ENCODE results near the gene PLTP.

Gene PLTP

GRCh38 chr20:45944965-45945677, 33.2 kb upstream of the PLTP start:
- H3K36me3 ChIP-seq (ENCODE audit: control insufficient read depth in 2 of 2, insufficient read depth in 2 of 2, low read length in 2 of 2) = peaks cover 85 to 88% of the 10 kb centered on the region in 2 donors
- no peak overlapping the region for H3K27ac ChIP-seq (ENCODE audit: low read depth in 2 of 2, low read length in 2 of 2)
- H3K27me3 ChIP-seq (ENCODE audit: control insufficient read depth in 2 of 2, insufficient read depth in 2 of 2, low read length in 2 of 2) = no peaks in the 10 kb centered on the region
- no peak overlapping the region for H3K4me3 ChIP-seq (ENCODE audit: low read length in 2 of 2)
- no peaks in the 10 kb centered on the region for H3K4me1 ChIP-seq (ENCODE audit: control insufficient read depth in 2 of 2, insufficient read depth in 2 of 2, low read length in 2 of 2)
- H3K9ac ChIP-seq (ENCODE audit: low read depth in 1 of 2, low read length in 2 of 2) = no peak overlapping the region
- no peaks in the 10 kb centered on the region for H3K9me3 ChIP-seq (ENCODE audit: control insufficient read depth in 2 of 2, low read length in 2 of 2)

- no peaks in the 10 kb centered on the region for H3K4me1 ChIP-seq (ENCODE audit: control insufficient read depth in 2 of 2, insufficient read depth in 2 of 2, low read length in 2 of 2)
- H3K36me3 ChIP-seq (ENCODE audit: control insufficient read depth in 2 of 2, insufficient read depth in 2 of 2, low read length in 2 of 2) = peaks cover 86 to 88% of the 10 kb centered on the region in 2 donors
- H3K4me3 ChIP-seq (ENCODE audit: low read length in 2 of 2) = no peak overlapping the region
- H3K27me3 ChIP-seq (ENCODE audit: control insufficient read depth in 2 of 2, insufficient read depth in 2 of 2, low read length in 2 of 2) = no peaks in the 10 kb centered on the region
- H3K9me3 ChIP-seq (ENCODE audit: control insufficient read depth in 2 of 2, low read length in 2 of 2) = no peaks in the 10 kb centered on the region
- no peak overlapping the region for H3K9ac ChIP-seq (ENCODE audit: low read depth in 1 of 2, low read length in 2 of 2)
- H3K27ac ChIP-seq (ENCODE audit: low read depth in 2 of 2, low read length in 2 of 2) = no peak overlapping the region
Observed at GRCh38 chr20:45944151-45944964, 32.4 kb upstream of the PLTP start.

GRCh38 chr20:45943613-45944012, 31.7 kb upstream of the PLTP start:
- Histone ChIP-seq H3K36me3 (ENCODE audit: control insufficient read depth in 2 of 2, insufficient read depth in 2 of 2, low read length in 2 of 2) (peaks cover 86 to 88% of the 10 kb centered on the region in 2 donors), H3K27ac (ENCODE audit: low read depth in 2 of 2, low read length in 2 of 2) (no peak overlapping the region), H3K27me3 (ENCODE audit: control insufficient read depth in 2 of 2, insufficient read depth in 2 of 2, low read length in 2 of 2) (no peaks in the 10 kb centered on the region), H3K4me3 (ENCODE audit: low read length in 2 of 2) (no peak overlapping the region), H3K4me1 (ENCODE audit: control insufficient read depth in 2 of 2, insufficient read depth in 2 of 2, low read length in 2 of 2) (no peaks in the 10 kb centered on the region), H3K9me3 (ENCODE audit: control insufficient read depth in 2 of 2, low read length in 2 of 2) (no peaks in the 10 kb centered on the region), H3K9ac (ENCODE audit: low read depth in 1 of 2, low read length in 2 of 2) (no peak overlapping the region)

GRCh38 chr20:45940469-45940868, 28.5 kb upstream of the PLTP start:
- H3K9ac ChIP-seq (ENCODE audit: low read depth in 1 of 2, low read length in 2 of 2) = no peak overlapping the region
- H3K4me1 ChIP-seq (ENCODE audit: control insufficient read depth in 2 of 2, insufficient read depth in 2 of 2, low read length in 2 of 2) = peaks cover 4 to 5% of the 10 kb centered on the region in 2 donors
- H3K4me3 ChIP-seq (ENCODE audit: low read length in 2 of 2) = no peak overlapping the region
- no peaks in the 10 kb centered on the region for H3K9me3 ChIP-seq (ENCODE audit: control insufficient read depth in 2 of 2, low read length in 2 of 2)
- H3K27ac ChIP-seq (ENCODE audit: low read depth in 2 of 2, low read length in 2 of 2) = no peak overlapping the region
- H3K27me3 ChIP-seq (ENCODE audit: control insufficient read depth in 2 of 2, insufficient read depth in 2 of 2, low read length in 2 of 2) = no peaks in the 10 kb centered on the region
- peaks cover 71 to 77% of the 10 kb centered on the region in 2 donors for H3K36me3 ChIP-seq (ENCODE audit: control insufficient read depth in 2 of 2, insufficient read depth in 2 of 2, low read length in 2 of 2)

GRCh38 chr20:45940053-45940452, 28.1 kb upstream of the PLTP start:
- no peaks in the 10 kb centered on the region for H3K9me3 ChIP-seq (ENCODE audit: control insufficient read depth in 2 of 2, low read length in 2 of 2)
- H3K36me3 ChIP-seq (ENCODE audit: control insufficient read depth in 2 of 2, insufficient read depth in 2 of 2, low read length in 2 of 2) = peaks cover 66 to 73% of the 10 kb centered on the region in 2 donors
- H3K27ac ChIP-seq (ENCODE audit: low read depth in 2 of 2, low read length in 2 of 2) = no peak overlapping the region
- no peak overlapping the region for H3K4me3 ChIP-seq (ENCODE audit: low read length in 2 of 2)
- no peak overlapping the region for H3K9ac ChIP-seq (ENCODE audit: low read depth in 1 of 2, low read length in 2 of 2)
- H3K4me1 ChIP-seq (ENCODE audit: control insufficient read depth in 2 of 2, insufficient read depth in 2 of 2, low read length in 2 of 2) = peaks cover 4 to 5% of the 10 kb centered on the region in 2 donors
- no peaks in the 10 kb centered on the region for H3K27me3 ChIP-seq (ENCODE audit: control insufficient read depth in 2 of 2, insufficient read depth in 2 of 2, low read length in 2 of 2)

- Histone ChIP-seq H3K27ac (ENCODE audit: low read depth in 2 of 2, low read length in 2 of 2) (no peak overlapping the region), H3K9me3 (ENCODE audit: control insufficient read depth in 2 of 2, low read length in 2 of 2) (no peaks in the 10 kb centered on the region), H3K4me3 (ENCODE audit: low read length in 2 of 2) (no peak overlapping the region), H3K4me1 (ENCODE audit: control insufficient read depth in 2 of 2, insufficient read depth in 2 of 2, low read length in 2 of 2) (peaks cover 4 to 5% of the 10 kb centered on the region in 2 donors), H3K36me3 (ENCODE audit: control insufficient read depth in 2 of 2, insufficient read depth in 2 of 2, low read length in 2 of 2) (peaks cover 55 to 61% of the 10 kb centered on the region in 2 donors), H3K9ac (ENCODE audit: low read depth in 1 of 2, low read length in 2 of 2) (no peak overlapping the region), H3K27me3 (ENCODE audit: control insufficient read depth in 2 of 2, insufficient read depth in 2 of 2, low read length in 2 of 2) (no peaks in the 10 kb centered on the region)
Observed at GRCh38 chr20:45938727-45939438, 26.9 kb upstream of the PLTP start.

- peaks cover 44 to 50% of the 10 kb centered on the region in 2 donors for H3K36me3 ChIP-seq (ENCODE audit: control insufficient read depth in 2 of 2, insufficient read depth in 2 of 2, low read length in 2 of 2)
Observed at GRCh38 chr20:45937765-45938164, 25.8 kb upstream of the PLTP start.

GRCh38 chr20:45935416-45936046, 23.6 kb upstream of the PLTP start:
- peak overlapping the region; percentile 88 to 99 for H3K27ac ChIP-seq (ENCODE audit: low read depth in 2 of 2, low read length in 2 of 2)
- H3K36me3 ChIP-seq (ENCODE audit: control insufficient read depth in 2 of 2, insufficient read depth in 2 of 2, low read length in 2 of 2) = peaks cover 35 to 39% of the 10 kb centered on the region in 2 donors
- peak overlapping the region; percentile 78 to 87 for H3K9ac ChIP-seq (ENCODE audit: low read depth in 1 of 2, low read length in 2 of 2)
- H3K4me3 ChIP-seq (ENCODE audit: low read length in 2 of 2) = peak overlapping the region; percentile 96 to 98
- H3K9me3 ChIP-seq (ENCODE audit: control insufficient read depth in 2 of 2, low read length in 2 of 2) = no peaks in the 10 kb centered on the region
- peaks cover 10 to 14% of the 10 kb centered on the region in 2 donors for H3K4me1 ChIP-seq (ENCODE audit: control insufficient read depth in 2 of 2, insufficient read depth in 2 of 2, low read length in 2 of 2)
- no peaks in the 10 kb centered on the region for H3K27me3 ChIP-seq (ENCODE audit: control insufficient read depth in 2 of 2, insufficient read depth in 2 of 2, low read length in 2 of 2)

More at GRCh38 chr20:45937765-45938164, 25.8 kb upstream of the PLTP start:
- no peak overlapping the region for H3K27ac ChIP-seq (ENCODE audit: low read depth in 2 of 2, low read length in 2 of 2)
- H3K27me3 ChIP-seq (ENCODE audit: control insufficient read depth in 2 of 2, insufficient read depth in 2 of 2, low read length in 2 of 2) = no peaks in the 10 kb centered on the region
- H3K4me3 ChIP-seq (ENCODE audit: low read length in 2 of 2) = no peak overlapping the region
- no peaks in the 10 kb centered on the region for H3K9me3 ChIP-seq (ENCODE audit: control insufficient read depth in 2 of 2, low read length in 2 of 2)
- peaks cover 10 to 14% of the 10 kb centered on the region in 2 donors for H3K4me1 ChIP-seq (ENCODE audit: control insufficient read depth in 2 of 2, insufficient read depth in 2 of 2, low read length in 2 of 2)
- H3K9ac ChIP-seq (ENCODE audit: low read depth in 1 of 2, low read length in 2 of 2) = no peak overlapping the region

- no peaks in the 10 kb centered on the region for H3K27me3 ChIP-seq (ENCODE audit: control insufficient read depth in 2 of 2, insufficient read depth in 2 of 2, low read length in 2 of 2)
- peak within 1 kb of the TSS; percentile 96 to 98 for H3K4me3 ChIP-seq (ENCODE audit: low read length in 2 of 2)
- H3K9ac ChIP-seq (ENCODE audit: low read depth in 1 of 2, low read length in 2 of 2) = peak within 1 kb of the TSS; percentile 97 to 100
- H3K9me3 ChIP-seq (ENCODE audit: control insufficient read depth in 2 of 2, low read length in 2 of 2) = no peaks in the 10 kb centered on the region
- peaks cover 10 to 14% of the 10 kb centered on the region in 2 donors for H3K4me1 ChIP-seq (ENCODE audit: control insufficient read depth in 2 of 2, insufficient read depth in 2 of 2, low read length in 2 of 2)
- H3K27ac ChIP-seq (ENCODE audit: low read depth in 2 of 2, low read length in 2 of 2) = peak within 1 kb of the TSS; percentile 99 to 100
- peaks cover 28 to 31% of the 10 kb centered on the region in 2 donors for H3K36me3 ChIP-seq (ENCODE audit: control insufficient read depth in 2 of 2, insufficient read depth in 2 of 2, low read length in 2 of 2)
Observed at GRCh38 chr20:45934586-45935415, 22.8 kb upstream of the PLTP start, which contains the start of gene PCIF1. TSS of gene PCIF1 (plus strand) at chr20:45934683. CDS start at chr20:45939000, 4,317 bp downstream.
